ENCODE data around the gene WNT5B. TPM values are rescaled to one million over a fixed set of nuclear protein-coding genes. Genes with fewer than 3 reads are reported as not detected.

Gene WNT5B
- total and polyA plus RNA-seq, 9 of the 15 experiments (the other 6 are each of a cell fraction or from before 2014, with no cell fraction given): 0.42 to 16.8 (median 5.4) TPM

DNA sequence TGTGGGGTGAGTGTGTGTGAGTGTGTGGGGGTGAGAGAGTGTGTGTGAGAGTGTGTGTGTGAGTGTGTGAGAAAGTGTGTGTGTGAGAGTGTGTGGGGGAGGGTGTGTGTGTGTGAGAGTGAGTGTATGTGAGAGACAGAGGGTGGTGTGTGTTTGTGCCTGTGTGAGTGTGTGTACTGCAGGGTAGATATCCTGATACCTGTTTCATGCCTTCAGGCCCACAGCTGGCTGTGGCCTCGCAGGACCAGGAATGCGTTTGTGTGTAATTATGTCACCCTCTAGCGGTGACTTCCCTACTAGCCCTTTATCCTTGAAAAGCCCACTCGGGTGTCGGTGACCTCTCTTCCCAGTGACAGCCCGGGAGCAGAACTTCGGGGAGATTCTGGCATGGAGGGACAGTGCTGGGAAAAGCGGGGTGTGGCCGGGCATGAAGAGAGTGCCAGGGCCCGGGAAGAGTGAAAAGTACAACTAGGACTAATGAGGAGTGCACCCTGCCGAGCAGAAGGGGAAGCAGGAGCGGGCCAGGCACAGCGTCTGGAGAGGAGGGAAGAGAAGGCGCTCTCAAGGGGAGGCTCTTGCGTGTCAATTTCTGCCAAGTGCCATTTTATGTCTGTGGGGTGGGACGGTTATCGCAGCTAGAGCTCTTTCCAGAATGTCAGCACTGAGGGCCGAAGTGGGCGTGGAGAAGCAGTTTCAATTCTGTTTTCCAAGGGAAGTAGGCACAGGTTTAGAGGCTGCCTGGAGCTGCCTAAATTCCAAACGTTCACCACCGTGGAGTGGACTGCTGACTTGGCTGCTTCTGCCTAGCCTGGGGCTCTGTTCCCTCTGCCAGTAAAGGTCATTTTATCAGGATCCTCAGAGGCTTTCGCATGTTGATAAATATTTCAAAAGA, 23.7 kb upstream of the WNT5B start (continued):
- TF ChIP-seq TCF7L2 (IDR thresholded peaks at IDR 0.05; ENCODE audit: low read depth, low read length) (no peak), CBFA2T2 (conservative IDR thresholded peaks at IDR 0.05) (no peak), SAP30 (IDR thresholded peaks at IDR 0.05; ENCODE audit: borderline replicate concordance, insufficient read depth, low read depth, low read length, poor library complexity, severe bottlenecking) (peak; percentile 33), E2F4 (CRISPR knock-in tag; IDR thresholded peaks at IDR 0.05; ENCODE audit: low read depth) (no peak), XRCC5 (IDR thresholded peaks at IDR 0.05; ENCODE audit: low read depth, low read length) (no peak), EHMT2 (IDR thresholded peaks at IDR 0.05) (peak; percentile 25; the same call in 1 of the 2 replicates), ZNF436 (CRISPR knock-in tag; IDR thresholded peaks at IDR 0.05) (no peak), PHF8 (IDR thresholded peaks at IDR 0.05; ENCODE audit: borderline replicate concordance, low read length) (peak; percentile 41; the same call in 1 of the 2 replicates), FOXJ2 (tag; IDR thresholded peaks at IDR 0.05) (no peak)

All from K562 (cell line).